ENCODE data around the gene TUBGCP6.

- TF ChIP-seq CTCF (IDR thresholded peaks at IDR 0.05): no peak
- no peak for TF ChIP-seq POLR2A (IDR thresholded peaks at IDR 0.05)
These were observed 22.2 kb upstream of the TUBGCP6 start for GRCh38 chr22:50266994-50267393.

Measured in heart left ventricle (tissue), 13 donors.